ENCODE measurements around the gene MVK.
A peak's percentile ranks its signal among the peaks of the same experiment; 100 is the strongest.

Gene MVK

GRCh38 chr12:109573029-109573913 is at the start of gene MVK, which contains the start of gene MMAB:
MVK (plus strand) TSS chr12:109573794; CDS start chr12:109574823, 1,029 bp downstream.
MMAB (minus strand) TSS chr12:109573504; CDS start chr12:109573480, 24 bp downstream.
- DNase-seq (ENCODE audit: low spot score): peak; percentile 99

GRCh38 chr12:109524466-109525278 is 48.9 kb upstream of the MVK start:
- DNase-seq (ENCODE audit: low spot score): no peak

- DNase-seq (ENCODE audit: low spot score): no peak
Observed at GRCh38 chr12:109525279-109525585, 48.4 kb upstream of the MVK start.

- DNase-seq (ENCODE audit: low spot score): no peak
Observed at GRCh38 chr12:109527489-109528123, 46.0 kb upstream of the MVK start.

- no peak for DNase-seq (ENCODE audit: low spot score)
Observed at GRCh38 chr12:109529691-109530640, 43.6 kb upstream of the MVK start.

- no peak for DNase-seq (ENCODE audit: low spot score)
Observed at GRCh38 chr12:109531411-109531810, 42.2 kb upstream of the MVK start.

- no peak for DNase-seq (ENCODE audit: low spot score)
Observed at GRCh38 chr12:109532721-109533486, 40.7 kb upstream of the MVK start.

- DNase-seq (ENCODE audit: low spot score): no peak
Observed at GRCh38 chr12:109533487-109533740, 40.2 kb upstream of the MVK start.

- no peak for DNase-seq (ENCODE audit: low spot score)
Observed at GRCh38 chr12:109534456-109534855, 39.1 kb upstream of the MVK start.

- no peak for DNase-seq (ENCODE audit: low spot score)
Observed at GRCh38 chr12:109535231-109535862, 38.2 kb upstream of the MVK start.

- DNase-seq (ENCODE audit: low spot score): no peak
Observed at GRCh38 chr12:109535863-109536250, 37.7 kb upstream of the MVK start.

GRCh38 chr12:109537136-109537535 is 36.5 kb upstream of the MVK start:
- DNase-seq (ENCODE audit: low spot score): no peak

- DNase-seq (ENCODE audit: low spot score): no peak
Observed at GRCh38 chr12:109538191-109538863, 35.3 kb upstream of the MVK start.

GRCh38 chr12:109539508-109539907 is 34.1 kb upstream of the MVK start:
- peak; percentile 43 for DNase-seq (ENCODE audit: low spot score)

- DNase-seq (ENCODE audit: low spot score): no peak
Observed at GRCh38 chr12:109540526-109541412, 32.8 kb upstream of the MVK start.

- no peak for DNase-seq (ENCODE audit: low spot score)
Observed at GRCh38 chr12:109541413-109541726, 32.2 kb upstream of the MVK start.

- no peak for DNase-seq (ENCODE audit: low spot score)
Observed at GRCh38 chr12:109542014-109542413, 31.6 kb upstream of the MVK start.

GRCh38 chr12:109542876-109543275 is 30.7 kb upstream of the MVK start:
- DNase-seq (ENCODE audit: low spot score): no peak

GRCh38 chr12:109544955-109545531 is 28.6 kb upstream of the MVK start:
- DNase-seq (ENCODE audit: low spot score): peak; percentile 57
